ENCODE results near the gene AQP3. TPM values are rescaled to one million over a fixed set of nuclear protein-coding genes. Genes with fewer than 3 reads are reported as not detected.
"Not testable (repeated sequence)": the region's sequence is repeated elsewhere in the genome, so short reads cannot be mapped to it uniquely, and the experiment has no call there.

AQP3 gene
- total and polyA plus RNA-seq, 2 of the 8 experiments (the other 6 are each of a cell fraction or from before 2014, with no cell fraction given) = 2.6 to 7.6 TPM

DNA sequence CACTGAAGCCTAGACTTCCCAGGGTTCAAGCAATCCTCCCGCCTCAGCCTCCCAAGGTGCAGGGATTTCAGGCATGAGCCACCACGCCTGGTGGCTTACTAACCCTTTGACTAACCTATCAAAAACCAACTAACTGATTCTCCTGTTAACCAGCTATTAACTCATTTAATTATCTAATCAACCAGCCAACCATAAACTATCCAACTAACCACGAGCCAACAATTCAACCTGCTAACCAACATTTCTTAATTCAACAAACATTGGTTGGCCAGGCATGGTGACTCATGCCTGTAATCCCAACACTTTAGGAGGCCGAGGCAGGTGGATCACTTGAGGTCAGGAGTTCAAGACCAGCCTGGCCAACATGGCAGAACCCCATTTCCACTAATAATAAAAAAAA, 48.3 kb downstream of the AQP3 start:
- H2AK5ac ChIP-seq (ENCODE audit: low read depth, low read length); DNase-seq (ENCODE audit: low read depth in 1 of 2, low spot score in 2 of 2); H3K27ac ChIP-seq (ENCODE audit: low read depth, low read length); H4K91ac ChIP-seq (replicated peaks; ENCODE audit: insufficient read length, low read length); H3K79me2 ChIP-seq (ENCODE audit: control insufficient read depth in 1 of 2, insufficient read depth in 2 of 2, low read length in 2 of 2); H2AFZ ChIP-seq (ENCODE audit: low read length); H3K4ac ChIP-seq (replicated peaks; ENCODE audit: insufficient read length, low read depth, low read length); H2BK20ac ChIP-seq (ENCODE audit: low read length); FAIRE-seq; H3K23ac ChIP-seq (ENCODE audit: insufficient read length); H2BK5ac ChIP-seq (ENCODE audit: low read depth, low read length); H3K14ac ChIP-seq (ENCODE audit: insufficient read length); H2BK120ac ChIP-seq (replicated peaks; ENCODE audit: low read depth, low read length); H4K5ac ChIP-seq (ENCODE audit: insufficient read length, low read depth, low read length); H2BK15ac ChIP-seq (ENCODE audit: low read length); H3K9me3 ChIP-seq (ENCODE audit: insufficient read depth in 2 of 2, low read depth in 1 of 2, low read length in 1 of 2); H3K4me3 ChIP-seq (ENCODE audit: extremely low read depth in 1 of 4, insufficient read depth in 2 of 4, low read depth in 3 of 4, low read length in 4 of 4); H3K56ac ChIP-seq (replicated peaks; ENCODE audit: insufficient read length, low read depth, low read length); H3K9ac ChIP-seq (replicated peaks in 1 of 4; ENCODE audit: extremely low read depth in 1 of 4, low read depth in 3 of 4, low read length in 3 of 4); H3K27me3 ChIP-seq (replicated peaks in 1 of 4; ENCODE audit: control insufficient read depth in 3 of 4, extremely low read depth in 1 of 4, insufficient read depth in 3 of 4, low read length in 3 of 4); POLR2A ChIA-PET (ENCODE audit: partially characterized antibody); H4K8ac ChIP-seq (ENCODE audit: extremely low read depth, insufficient read depth, low read length); H3K36me3 ChIP-seq (ENCODE audit: control insufficient read depth in 2 of 4, insufficient read depth in 4 of 4, low read length in 3 of 4); H3K23me2 ChIP-seq (ENCODE audit: low read depth, low read length); H3K18ac ChIP-seq (ENCODE audit: extremely low read depth, low read length); H3K79me1 ChIP-seq (ENCODE audit: low read depth, low read length); H3K4me2 ChIP-seq (ENCODE audit: insufficient read depth in 1 of 2, low read depth in 2 of 2, low read length in 2 of 2); H2BK12ac ChIP-seq (ENCODE audit: low read depth, low read length); H3K4me1 ChIP-seq (replicated peaks in 1 of 4; ENCODE audit: control insufficient read depth in 3 of 4, insufficient read depth in 4 of 4, low read length in 3 of 4); H4K20me1 ChIP-seq (replicated peaks in 1 of 2; ENCODE audit: control insufficient read depth in 1 of 2, insufficient read depth in 2 of 2, low read length in 2 of 2): not testable (repeated sequence)
- 77% methylated on average over 4 of the region's 4 CpGs; no CpG with 5 or more reads in 1 of the 2 experiments for WGBS, 2 experiments (ENCODE audit: extremely low coverage in 1 of 2, insufficient coverage in 1 of 2, insufficient read length in 1 of 2, insufficient replicate concordance in 2 of 2, low coverage in 1 of 2, low lambda C conversion rate in 2 of 2, missing lambda C conversion rate in 1 of 2)
- CTCF ChIA-PET (ENCODE audit: partially characterized antibody) = interaction anchor here (0.9 to 3.8 kb wide), 5 partner anchors 10 to 68 kb away, joined by 3 to 11 read pairs (median 10); no protein-coding TSS in a partner anchor

DNA sequence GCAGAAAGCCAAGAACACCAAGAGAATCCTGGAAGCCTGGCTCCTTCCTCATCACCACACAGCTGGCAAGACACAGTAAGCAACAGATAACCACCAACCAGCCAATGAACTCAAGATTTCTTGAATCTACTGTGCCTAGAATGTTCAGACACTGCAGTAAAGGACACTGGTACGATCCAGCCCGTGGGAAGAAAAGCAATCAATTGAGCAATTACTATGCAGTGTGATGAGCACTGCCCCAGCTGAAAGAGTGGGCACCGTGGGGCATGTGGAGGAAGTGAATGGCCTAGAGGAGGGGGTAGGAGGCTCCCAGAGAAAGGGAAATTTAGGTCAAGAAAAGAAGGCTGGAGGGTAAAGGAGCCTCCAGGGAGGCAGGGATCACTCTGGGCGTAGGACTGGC, 49.6 kb downstream of the AQP3 start:
- H4K91ac ChIP-seq (replicated peaks; ENCODE audit: insufficient read length, low read length); H2BK12ac ChIP-seq (ENCODE audit: low read depth, low read length); FAIRE-seq; H2AK5ac ChIP-seq (ENCODE audit: low read depth, low read length); H3K4ac ChIP-seq (replicated peaks; ENCODE audit: insufficient read length, low read depth, low read length); POLR2A ChIA-PET (ENCODE audit: partially characterized antibody); H2AFZ ChIP-seq (ENCODE audit: low read length); H2BK120ac ChIP-seq (replicated peaks; ENCODE audit: low read depth, low read length); H3K79me1 ChIP-seq (ENCODE audit: low read depth, low read length); H3K9me3 ChIP-seq (ENCODE audit: insufficient read depth in 2 of 2, low read depth in 1 of 2, low read length in 1 of 2); H3K23ac ChIP-seq (ENCODE audit: insufficient read length); H3K56ac ChIP-seq (replicated peaks; ENCODE audit: insufficient read length, low read depth, low read length); H3K27ac ChIP-seq (ENCODE audit: low read depth, low read length); H3K4me1 ChIP-seq (replicated peaks in 1 of 4; ENCODE audit: control insufficient read depth in 3 of 4, insufficient read depth in 4 of 4, low read length in 3 of 4); DNase-seq (ENCODE audit: low read depth in 1 of 2, low spot score in 2 of 2); H2BK20ac ChIP-seq (ENCODE audit: low read length); H3K9ac ChIP-seq (replicated peaks in 1 of 4; ENCODE audit: extremely low read depth in 1 of 4, low read depth in 3 of 4, low read length in 3 of 4); H3K23me2 ChIP-seq (ENCODE audit: low read depth, low read length); H3K18ac ChIP-seq (ENCODE audit: extremely low read depth, low read length); H4K5ac ChIP-seq (ENCODE audit: insufficient read length, low read depth, low read length); H3K36me3 ChIP-seq (ENCODE audit: control insufficient read depth in 2 of 4, insufficient read depth in 4 of 4, low read length in 3 of 4); H3K4me3 ChIP-seq (ENCODE audit: extremely low read depth in 1 of 4, insufficient read depth in 2 of 4, low read depth in 3 of 4, low read length in 4 of 4); H2BK15ac ChIP-seq (ENCODE audit: low read length); H3K79me2 ChIP-seq (ENCODE audit: control insufficient read depth in 1 of 2, insufficient read depth in 2 of 2, low read length in 2 of 2); H4K8ac ChIP-seq (ENCODE audit: extremely low read depth, insufficient read depth, low read length); H3K14ac ChIP-seq (ENCODE audit: insufficient read length); H3K4me2 ChIP-seq (ENCODE audit: insufficient read depth in 1 of 2, low read depth in 2 of 2, low read length in 2 of 2); H2BK5ac ChIP-seq (ENCODE audit: low read depth, low read length); H4K20me1 ChIP-seq (replicated peaks in 1 of 2; ENCODE audit: control insufficient read depth in 1 of 2, insufficient read depth in 2 of 2, low read length in 2 of 2); H3K27me3 ChIP-seq (replicated peaks in 1 of 4; ENCODE audit: control insufficient read depth in 3 of 4, extremely low read depth in 1 of 4, insufficient read depth in 3 of 4, low read length in 3 of 4): not testable (repeated sequence)
- CTCF ChIA-PET (ENCODE audit: partially characterized antibody) = interaction anchor here (0.6 to 3.8 kb wide), 3 partner anchors 23 to 69 kb away, joined by 3 to 11 read pairs (median 10); no protein-coding TSS in a partner anchor
- WGBS, 2 experiments (ENCODE audit: extremely low coverage in 1 of 2, insufficient coverage in 1 of 2, insufficient read length in 1 of 2, insufficient replicate concordance in 2 of 2, low coverage in 1 of 2, low lambda C conversion rate in 2 of 2, missing lambda C conversion rate in 1 of 2) = 76% methylated on average over 3 of the region's 4 CpGs; no CpG with 5 or more reads in 1 of the 2 experiments
